K562 (cell line): Measurements from ENCODE around the gene BHMT2. TPM values are rescaled to one million over a fixed set of nuclear protein-coding genes. Genes with fewer than 3 reads are reported as not detected.

ENCODE experiments used
- DNMT1 ChIP-seq: fragments of 450-650 bp; IDR thresholded peaks from 2 replicates; pipeline ENCODE4 v1.6.1; 2016; ENCODE audit warnings: antibody characterized with exemption, mild to moderate bottlenecking
- UBTF ChIP-seq, 2 experiments: IDR thresholded peaks; 2 replicates each; pipeline ENCODE4 v1.6.1; 2012; ENCODE audit warnings: improper control_type of control experiment in 2 of 2, low read depth in 2 of 2, low read length in 2 of 2, borderline replicate concordance in 1 of 2
- ZNF263 ChIP-seq: sonication (generic); formaldehyde crosslinking; IDR thresholded peaks from 2 replicates; pipeline ENCODE4 v1.8.0; 2022; ENCODE audit warnings: mild to moderate bottlenecking, missing genetic modification reagents, borderline replicate concordance
- ZNF41 ChIP-seq: fragments of 250-450 bp; sonication (Bioruptor Pico); conservative IDR thresholded peaks from 2 replicates; pipeline ENCODE4 v1.4.0; 2020; ENCODE audit warnings: mild to moderate bottlenecking
- polyA plus RNA-seq, 8 experiments: library from polyadenylated mRNA; depleted of rRNA in 4 of 8; stranded (reverse) in 5 of 8; unstranded in 3 of 8; fragments of >200 nt; fragmentation: Nextera tagmentation in 2 of 8; fragmentation: Illumina TruSeq in 1 of 8; extraction: Ambion mirVana in 2 of 8; extraction: Trizol in 1 of 8; gene quantifications; 2 replicates each; pipeline versions ENCODE4 v1.2.1 to v1.2.3, GENCODE V29; 2011 to 2014; ENCODE audit warnings: inconsistent platforms in 1 of 8, missing spikeins in 1 of 8
- total RNA-seq, 7 experiments: library from RNA; depleted of rRNA in 6 of 7; stranded (reverse); fragments of >200 nt in 6 of 7; fragmentation: Illumina TruSeq in 2 of 7; extraction: Trizol in 2 of 7; gene quantifications; 2 replicates each; pipeline versions ENCODE4 v1.2.1 to v1.2.3, GENCODE V29; 2011 to 2021; ENCODE audit warnings: low replicate concordance in 1 of 7
- TF ChIP-seq, protein P1 (sequence below): sonication (generic); IDR thresholded peaks from 2 replicates; pipeline ENCODE4 v1.6.1; 2016
- TF ChIP-seq, protein P2 (sequence below): fragments of 450-650 bp; IDR thresholded peaks from 2 replicates; pipeline ENCODE4 v1.6.1; 2016; ENCODE audit warnings: borderline replicate concordance

Gene BHMT2
- total and polyA plus RNA-seq, 9 of the 15 experiments (the other 6 are each of a cell fraction or from before 2014, with no cell fraction given): not detected

DNA sequence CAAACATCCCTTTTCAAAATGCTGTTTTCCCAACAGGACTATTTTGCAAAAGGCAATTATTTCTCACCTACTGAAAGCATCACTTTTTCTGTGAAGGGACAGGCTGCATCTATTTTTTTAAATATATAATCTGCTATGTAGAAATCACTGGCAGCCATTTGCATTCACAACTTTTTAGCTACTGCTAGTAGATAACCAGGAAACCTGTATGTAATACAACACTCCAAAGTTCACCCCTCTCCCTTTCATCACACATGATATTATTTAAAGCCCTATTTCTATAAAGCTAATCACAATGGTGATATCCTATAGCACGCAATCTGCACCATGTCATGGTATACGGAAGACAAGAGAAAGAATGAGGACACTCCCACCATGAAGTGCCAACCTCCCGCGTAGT is 9.9 kb upstream of the BHMT2 start (continued):
- TF ChIP-seq, protein P1, sequence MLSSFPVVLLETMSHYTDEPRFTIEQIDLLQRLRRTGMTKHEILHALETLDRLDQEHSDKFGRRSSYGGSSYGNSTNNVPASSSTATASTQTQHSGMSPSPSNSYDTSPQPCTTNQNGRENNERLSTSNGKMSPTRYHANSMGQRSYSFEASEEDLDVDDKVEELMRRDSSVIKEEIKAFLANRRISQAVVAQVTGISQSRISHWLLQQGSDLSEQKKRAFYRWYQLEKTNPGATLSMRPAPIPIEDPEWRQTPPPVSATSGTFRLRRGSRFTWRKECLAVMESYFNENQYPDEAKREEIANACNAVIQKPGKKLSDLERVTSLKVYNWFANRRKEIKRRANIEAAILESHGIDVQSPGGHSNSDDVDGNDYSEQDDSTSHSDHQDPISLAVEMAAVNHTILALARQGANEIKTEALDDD: no peak
- no peak for TF ChIP-seq ZNF263 (CRISPR knock-in tag)
- TF ChIP-seq, protein P2, sequence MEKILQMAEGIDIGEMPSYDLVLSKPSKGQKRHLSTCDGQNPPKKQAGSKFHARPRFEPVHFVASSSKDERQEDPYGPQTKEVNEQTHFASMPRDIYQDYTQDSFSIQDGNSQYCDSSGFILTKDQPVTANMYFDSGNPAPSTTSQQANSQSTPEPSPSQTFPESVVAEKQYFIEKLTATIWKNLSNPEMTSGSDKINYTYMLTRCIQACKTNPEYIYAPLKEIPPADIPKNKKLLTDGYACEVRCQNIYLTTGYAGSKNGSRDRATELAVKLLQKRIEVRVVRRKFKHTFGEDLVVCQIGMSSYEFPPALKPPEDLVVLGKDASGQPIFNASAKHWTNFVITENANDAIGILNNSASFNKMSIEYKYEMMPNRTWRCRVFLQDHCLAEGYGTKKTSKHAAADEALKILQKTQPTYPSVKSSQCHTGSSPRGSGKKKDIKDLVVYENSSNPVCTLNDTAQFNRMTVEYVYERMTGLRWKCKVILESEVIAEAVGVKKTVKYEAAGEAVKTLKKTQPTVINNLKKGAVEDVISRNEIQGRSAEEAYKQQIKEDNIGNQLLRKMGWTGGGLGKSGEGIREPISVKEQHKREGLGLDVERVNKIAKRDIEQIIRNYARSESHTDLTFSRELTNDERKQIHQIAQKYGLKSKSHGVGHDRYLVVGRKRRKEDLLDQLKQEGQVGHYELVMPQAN: no peak
- TF ChIP-seq UBTF (IDR thresholded peaks at IDR 0.05; ENCODE audit: borderline replicate concordance in 1 of 2, low read depth in 2 of 2, low read length in 2 of 2): no peak
- TF ChIP-seq DNMT1: no peak
- no peak for TF ChIP-seq ZNF41 (CRISPR knock-in tag)
- TF ChIP-seq, all 486 proteins: peak for 0
